ENCODE measurements around the gene TBKBP1. TPM values are rescaled to one million over a fixed set of nuclear protein-coding genes. Genes with fewer than 3 reads are reported as not detected.

Gene TBKBP1
- total and polyA plus RNA-seq, 4 donors: 0.25 to 2.0 (median 1.5) TPM

GRCh38 chr17:47757386-47757785 lies 63.4 kb downstream of the TBKBP1 start:
- H3K4me1 ChIP-seq (ENCODE audit: control insufficient read depth in 4 of 4, insufficient read depth in 4 of 4, low read length in 3 of 4): no peaks in the 10 kb centered on the region
- no peaks in the 10 kb centered on the region for H3K36me3 ChIP-seq (ENCODE audit: control insufficient read depth in 4 of 4, insufficient read depth in 3 of 4, low read depth in 1 of 4, low read length in 3 of 4)
- no peak for DNase-seq (ENCODE audit: low spot score)
- H3K4me3 ChIP-seq (ENCODE audit: low read depth in 1 of 3, low read length in 3 of 3): no peak overlapping the region
- 28% methylated on average over 1 of the region's 1 CpG for WGBS
- TF ChIP-seq HNF4A (conservative IDR thresholded peaks at IDR 0.05) (no peak), RXRA (IDR thresholded peaks at IDR 0.05) (no peak)
- no peak overlapping the region for H3K27ac ChIP-seq (ENCODE audit: low read depth in 1 of 2, low read length in 2 of 2)
- no peak overlapping the region for H3K9ac ChIP-seq (ENCODE audit: low read depth in 1 of 2, low read length in 2 of 2)
- H3K27me3 ChIP-seq (ENCODE audit: control insufficient read depth in 4 of 4, insufficient read depth in 4 of 4, low read length in 3 of 4): no peaks in the 10 kb centered on the region
- peaks cover 8 to 17% (median 10%) of the 10 kb centered on the region in 4 donors for H3K9me3 ChIP-seq (ENCODE audit: control insufficient read depth in 4 of 4, low read length in 3 of 4)

- TF ChIP-seq ZBTB33 (IDR thresholded peaks at IDR 0.05): no peak
- no peak for TF ChIP-seq GABPA (IDR thresholded peaks at IDR 0.05 in 1 of 2, conservative IDR thresholded peaks at IDR 0.05 in 1 of 2)
- no peak for TF ChIP-seq EGR1 (IDR thresholded peaks at IDR 0.05; ENCODE audit: low read depth in 2 of 2)
- no peak for TF ChIP-seq TAF1 (conservative IDR thresholded peaks at IDR 0.05)
- TF ChIP-seq HNF4A (conservative IDR thresholded peaks at IDR 0.05): no peak
- TF ChIP-seq JUND (IDR thresholded peaks at IDR 0.05): no peak
- TF ChIP-seq CTCF (IDR thresholded peaks at IDR 0.05; ENCODE audit: low read depth, low read length, missing input control): no peak
- no peak for TF ChIP-seq RAD21 (IDR thresholded peaks at IDR 0.05)
- no peak for TF ChIP-seq FOXA2 (IDR thresholded peaks at IDR 0.05)
- no peak for TF ChIP-seq HNF4G (IDR thresholded peaks at IDR 0.05)
- TF ChIP-seq ATF3 (IDR thresholded peaks at IDR 0.05): no peak
- TF ChIP-seq MAX (IDR thresholded peaks at IDR 0.05): no peak
- TF ChIP-seq SP1 (IDR thresholded peaks at IDR 0.05): no peak
- TF ChIP-seq YY1 (IDR thresholded peaks at IDR 0.05): no peak
- no peak for TF ChIP-seq RXRA (IDR thresholded peaks at IDR 0.05)
- no peak for TF ChIP-seq NR2F2 (IDR thresholded peaks at IDR 0.05)
- TF ChIP-seq REST (IDR thresholded peaks at IDR 0.05): no peak
- no peak overlapping the region for H3K27ac ChIP-seq (ENCODE audit: low read depth in 1 of 2, low read length in 2 of 2)
- H3K9me3 ChIP-seq (ENCODE audit: control insufficient read depth in 4 of 4, low read length in 3 of 4): peaks cover 7 to 22% (median 10%) of the 10 kb centered on the region in 4 donors
- no peaks in the 10 kb centered on the region for H3K4me1 ChIP-seq (ENCODE audit: control insufficient read depth in 4 of 4, insufficient read depth in 4 of 4, low read length in 3 of 4)
- no peak overlapping the region for H3K9ac ChIP-seq (ENCODE audit: low read depth in 1 of 2, low read length in 2 of 2)
- no peaks in the 10 kb centered on the region for H3K36me3 ChIP-seq (ENCODE audit: control insufficient read depth in 4 of 4, insufficient read depth in 3 of 4, low read depth in 1 of 4, low read length in 3 of 4)
- no peak overlapping the region for H3K4me3 ChIP-seq (ENCODE audit: low read depth in 1 of 3, low read length in 3 of 3)
- 69% methylated on average over 5 of the region's 5 CpGs for WGBS
- H3K27me3 ChIP-seq (ENCODE audit: control insufficient read depth in 4 of 4, insufficient read depth in 4 of 4, low read length in 3 of 4): no peaks in the 10 kb centered on the region
- DNase-seq (ENCODE audit: low spot score): no peak
Measured at GRCh38 chr17:47760409-47761140, 66.6 kb downstream of the TBKBP1 start.
